Heart left ventricle (tissue), 13 donors: ENCODE measurements around the gene RAMP2.

Experiments
- POLR2A ChIP-seq, 2 donors: fragments of 450-650 bp; IDR thresholded peaks; one replicate each; pipeline ENCODE4 v1.6.1; 2017; ENCODE audit warnings: antibody characterized with exemption in 2 of 2, mild to moderate bottlenecking in 2 of 2, moderate library complexity in 2 of 2
- TF ChIP-seq, protein P1 (sequence below), 12 donors: fragments of 200-600 bp; sonication (generic) in 4 of 12; IDR thresholded peaks; one replicate each; pipeline versions ENCODE4 v1.5.0 to v1.8.0; 2018 to 2022; ENCODE audit warnings: antibody characterized with exemption in 12 of 12, mild to moderate bottlenecking in 5 of 12
- donor health status: ischemic (EF 13 %, LVEDD 7.1; RV severe dilation, severe dysfunction).
- donor health status: DM: no; HTN: yes; CAD: no.
- donor health status: DM: no; HTN: no; CAD: no.
- donor health status: ischemic (EF 25% LVEDD 6.9; RV normal size, moderate dysfunction).
- donor health status: ischemic (EF 25% LVEDD 5.7; RV mildly dilated, moderate dysfunction).
- donor health status: ischemic (EF 35%, LVEDD 5.7; RV mildly dilated, moderate dysfunction).
- donor health status: nonischemic (EF 11% LVEDD 7.7; RV severe dilation, severe dysfunction).
- donor health status: DM: yes; HTN: yes; CAD: no.
- donor health status: PGD.
- donor health status: ischemic (EF 29% LVEDD 5.4; RV normal size, mild dysfunction).
- donor health status: nonischemic (EF 23%, LVEDD 6.1; RV moderate dilation, normal function).

- no peak for TF ChIP-seq POLR2A (IDR thresholded peaks at IDR 0.05)
- TF ChIP-seq, protein P1, sequence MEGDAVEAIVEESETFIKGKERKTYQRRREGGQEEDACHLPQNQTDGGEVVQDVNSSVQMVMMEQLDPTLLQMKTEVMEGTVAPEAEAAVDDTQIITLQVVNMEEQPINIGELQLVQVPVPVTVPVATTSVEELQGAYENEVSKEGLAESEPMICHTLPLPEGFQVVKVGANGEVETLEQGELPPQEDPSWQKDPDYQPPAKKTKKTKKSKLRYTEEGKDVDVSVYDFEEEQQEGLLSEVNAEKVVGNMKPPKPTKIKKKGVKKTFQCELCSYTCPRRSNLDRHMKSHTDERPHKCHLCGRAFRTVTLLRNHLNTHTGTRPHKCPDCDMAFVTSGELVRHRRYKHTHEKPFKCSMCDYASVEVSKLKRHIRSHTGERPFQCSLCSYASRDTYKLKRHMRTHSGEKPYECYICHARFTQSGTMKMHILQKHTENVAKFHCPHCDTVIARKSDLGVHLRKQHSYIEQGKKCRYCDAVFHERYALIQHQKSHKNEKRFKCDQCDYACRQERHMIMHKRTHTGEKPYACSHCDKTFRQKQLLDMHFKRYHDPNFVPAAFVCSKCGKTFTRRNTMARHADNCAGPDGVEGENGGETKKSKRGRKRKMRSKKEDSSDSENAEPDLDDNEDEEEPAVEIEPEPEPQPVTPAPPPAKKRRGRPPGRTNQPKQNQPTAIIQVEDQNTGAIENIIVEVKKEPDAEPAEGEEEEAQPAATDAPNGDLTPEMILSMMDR (IDR thresholded peaks at IDR 0.05) = no peak
Measured at GRCh38 chr17:42750739-42751344, 10.2 kb upstream of the RAMP2 start.
